GM18951 (cell line): ENCODE measurements around the gene XYLT1.

Source experiments
- POLR2A ChIP-seq: IDR thresholded peaks from 4 replicates; pipeline ENCODE4 v1.6.1; 2011; ENCODE audit warnings: mild to moderate bottlenecking; ENCODE audit not compliant: insufficient read length, insufficient read depth; ENCODE audit errors: extremely low read depth
- in situ Hi-C: fragments of 300-500 bp; cut with MboI; formaldehyde crosslinking; loops from one replicate; pipeline ENCODE4 v1.12.0; 2022; ENCODE audit warnings: low sequenced_read_pairs, mixed read lengths, inconsistent platforms; ENCODE audit not compliant: unreplicated experiment

Gene XYLT1

GRCh38 chr16:17371299-17371698 is 99.5 kb downstream of the XYLT1 start:
- in situ Hi-C loops, result no loop called here
- TF ChIP-seq POLR2A, result no peak

DNA sequence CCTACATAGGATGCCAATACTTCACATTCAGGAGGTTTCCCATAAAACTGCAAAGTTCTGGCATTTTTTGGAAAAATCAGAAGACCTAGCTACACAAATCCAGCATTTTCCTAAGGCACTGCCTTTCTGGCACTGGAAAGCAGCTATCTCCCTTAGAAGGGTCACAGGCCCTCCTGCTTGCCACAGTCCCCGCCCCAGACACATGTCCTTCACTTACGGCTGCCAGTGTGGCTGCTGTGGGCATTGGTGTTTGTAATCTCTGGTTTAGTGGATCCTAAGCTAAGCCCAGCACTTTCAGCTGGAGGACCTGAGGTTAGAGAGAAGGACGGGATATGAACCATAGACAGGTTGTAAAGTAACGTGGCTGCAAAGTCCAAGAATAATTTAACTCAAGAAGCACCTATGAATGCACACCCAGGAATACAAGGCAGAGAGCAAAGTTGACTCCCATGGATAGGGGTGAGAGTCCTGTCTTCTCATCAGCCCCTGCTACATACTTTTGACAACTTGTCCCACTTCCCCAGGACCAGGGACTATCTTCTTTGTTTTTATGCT is 100.0 kb downstream of the XYLT1 start:
- TF ChIP-seq POLR2A, result no peak
- in situ Hi-C loops, result no loop called here

- in situ Hi-C loops, result no loop called here
- no peak for TF ChIP-seq POLR2A
Measured at GRCh38 chr16:17370223-17370707, 100.5 kb downstream of the XYLT1 start.

GRCh38 chr16:17369421-17370222 is 101.1 kb downstream of the XYLT1 start:
- TF ChIP-seq POLR2A, result no peak
- in situ Hi-C loops, result no loop called here

- no peak for TF ChIP-seq POLR2A
- in situ Hi-C loops, result no loop called here
Measured at GRCh38 chr16:17368951-17369350, 101.8 kb downstream of the XYLT1 start.

GRCh38 chr16:17368446-17368845 is 102.3 kb downstream of the XYLT1 start:
- in situ Hi-C loops, result no loop called here
- no peak for TF ChIP-seq POLR2A

- in situ Hi-C loops, result no loop called here
- TF ChIP-seq POLR2A, result no peak
Measured at GRCh38 chr16:17367923-17368322, 102.8 kb downstream of the XYLT1 start.

DNA sequence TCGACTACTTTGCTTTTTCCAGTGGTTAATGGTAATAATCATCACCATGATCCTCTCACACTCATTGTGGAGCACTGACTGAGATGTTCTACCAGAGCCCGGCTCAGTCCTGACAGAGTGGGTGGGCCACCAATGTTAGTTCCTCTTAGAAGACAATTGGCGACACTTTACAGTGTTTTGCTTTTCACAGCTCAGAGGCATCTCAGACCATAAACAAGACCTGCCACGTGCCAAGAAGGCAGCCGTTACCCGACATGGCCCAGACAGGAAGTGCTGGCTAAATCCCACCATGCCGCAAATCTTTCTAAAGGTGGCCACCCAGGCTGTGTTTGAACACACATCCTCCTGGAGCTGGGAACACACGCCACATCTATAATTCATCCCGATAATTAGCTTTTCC is 103.7 kb downstream of the XYLT1 start:
- in situ Hi-C loops, result no loop called here

GRCh38 chr16:17366299-17366961 is 104.3 kb downstream of the XYLT1 start:
- TF ChIP-seq POLR2A, result no peak
- in situ Hi-C loops, result no loop called here

More for the DNA sequence above, 103.7 kb downstream of the XYLT1 start:
- TF ChIP-seq POLR2A, result no peak

DNA sequence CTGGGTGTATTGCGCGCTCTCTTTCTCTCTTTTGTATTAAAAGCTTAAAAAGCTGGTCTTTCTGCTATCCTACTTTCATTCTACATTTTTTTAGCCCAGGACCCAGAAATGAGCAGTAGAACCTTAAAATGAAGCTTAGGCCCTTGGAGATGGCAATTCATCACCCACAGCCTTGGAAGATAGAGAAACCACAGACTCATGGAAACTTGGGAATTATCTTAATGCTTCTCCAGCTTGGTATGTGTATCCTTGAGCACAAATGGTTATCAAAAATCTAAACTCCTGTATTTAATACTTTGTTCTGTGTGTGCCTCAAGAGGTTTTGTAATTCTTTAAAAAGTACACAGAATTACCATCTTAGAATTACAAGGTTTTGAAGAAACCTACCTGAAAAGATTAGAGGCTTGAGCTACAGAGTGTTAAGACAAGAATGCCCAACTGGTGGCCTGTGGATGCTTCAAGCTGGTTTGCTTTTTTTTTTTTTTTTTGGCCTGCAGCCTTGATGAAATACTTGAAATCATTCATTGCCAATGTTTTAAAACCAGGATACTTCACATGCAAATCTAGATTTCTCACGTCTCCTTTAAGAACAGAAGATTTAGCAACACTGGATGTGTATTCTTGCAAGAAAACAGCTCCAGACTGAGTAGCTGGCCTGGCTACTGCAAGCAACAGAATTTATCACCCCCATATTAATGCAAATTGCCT is 105.0 kb downstream of the XYLT1 start:
- in situ Hi-C loops, result no loop called here
- no peak for TF ChIP-seq POLR2A

GRCh38 chr16:17365211-17365541 is 105.6 kb downstream of the XYLT1 start:
- in situ Hi-C loops, result no loop called here
- TF ChIP-seq POLR2A, result no peak

DNA sequence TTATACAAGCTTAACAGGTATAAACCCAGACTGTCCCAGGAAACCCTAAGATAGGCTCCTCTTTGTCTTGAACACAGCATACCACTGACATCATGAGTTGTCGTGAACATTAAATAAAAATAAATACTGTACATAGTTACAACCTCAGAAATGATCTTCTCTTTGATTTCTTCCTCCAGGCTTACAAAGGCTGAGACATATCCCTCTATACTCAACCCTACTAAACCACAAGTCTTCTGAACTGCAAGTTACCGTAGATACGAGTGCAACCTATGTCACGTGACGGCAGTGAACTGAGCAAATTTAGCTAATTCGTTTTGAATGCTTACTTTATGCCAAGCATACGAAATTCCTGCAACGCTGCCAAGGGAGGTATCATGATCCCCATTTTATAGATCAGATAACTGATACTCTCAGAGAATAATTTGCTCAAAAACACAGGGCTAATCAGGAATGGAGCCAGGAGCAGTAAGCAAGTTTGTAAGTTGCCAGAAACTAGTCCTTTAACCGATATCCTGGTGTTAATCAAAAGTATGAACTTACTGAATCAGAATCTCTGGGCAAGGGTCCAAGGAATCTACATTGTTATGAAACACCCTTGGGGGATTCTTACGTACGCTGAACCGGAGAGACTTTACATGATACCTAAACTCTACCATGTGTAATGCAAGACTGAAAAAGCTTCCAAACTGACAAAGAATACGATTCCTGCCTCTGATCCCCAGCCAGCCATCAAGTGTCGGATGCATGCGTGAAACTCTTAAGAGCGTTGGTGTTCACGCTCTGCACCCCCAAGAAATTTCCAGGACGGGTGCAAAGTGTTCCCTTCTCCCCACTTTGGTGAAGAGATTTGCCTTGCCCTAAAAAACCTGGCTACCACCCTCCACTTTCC is 106.2 kb downstream of the XYLT1 start:
- TF ChIP-seq POLR2A, result no peak
- in situ Hi-C loops, result no loop called here
